ENCODE results near the gene MCM3AP.

MCM3AP gene

GRCh38 chr21:46255166-46255565 is 30.2 kb downstream of the MCM3AP start:
- no peak overlapping the region for H3K4me3 ChIP-seq (ENCODE audit: low read depth, low read length)
- H3K27me3 ChIP-seq (replicated peaks), result no peaks in the 10 kb centered on the region
- no peak for TF ChIP-seq CTCF (IDR thresholded peaks at IDR 0.05; ENCODE audit: low read depth, low read length, missing control alignments)
- H3K27ac ChIP-seq, result no peak overlapping the region
- DNase-seq, result no peak
- H3K36me3 ChIP-seq (replicated peaks), result peaks cover 85% of the 10 kb centered on the region
- in situ Hi-C loops (cut with HindIII; ENCODE audit: low pct_ligation_motif_present, low sequenced_read_pairs), result no loop called here

GRCh38 chr21:46254208-46254975 is 31.0 kb downstream of the MCM3AP start:
- Histone ChIP-seq H3K27me3 (replicated peaks) (no peaks in the 10 kb centered on the region), H3K4me3 (ENCODE audit: low read depth, low read length) (no peak overlapping the region), H3K36me3 (replicated peaks) (peaks cover 80% of the 10 kb centered on the region), H3K27ac (no peak overlapping the region)
- in situ Hi-C loops (cut with HindIII; ENCODE audit: low pct_ligation_motif_present, low sequenced_read_pairs), result no loop called here
- TF ChIP-seq CTCF (IDR thresholded peaks at IDR 0.05; ENCODE audit: low read depth, low read length, missing control alignments), result no peak
- no peak for DNase-seq

- DNase-seq, result no peak
- TF ChIP-seq CTCF (IDR thresholded peaks at IDR 0.05; ENCODE audit: low read depth, low read length, missing control alignments), result no peak
Measured at GRCh38 chr21:46253610-46254124, 31.7 kb downstream of the MCM3AP start.

GRCh38 chr21:46252840-46253239 is 32.6 kb downstream of the MCM3AP start:
- TF ChIP-seq CTCF (IDR thresholded peaks at IDR 0.05; ENCODE audit: low read depth, low read length, missing control alignments), result no peak
- H3K27me3 ChIP-seq (replicated peaks), result no peaks in the 10 kb centered on the region
- DNase-seq, result no peak
- no peak overlapping the region for H3K4me3 ChIP-seq (ENCODE audit: low read depth, low read length)
- in situ Hi-C loops (cut with HindIII; ENCODE audit: low pct_ligation_motif_present, low sequenced_read_pairs), result no loop called here
- H3K27ac ChIP-seq, result no peak overlapping the region
- H3K36me3 ChIP-seq (replicated peaks), result peaks cover 67% of the 10 kb centered on the region

More at GRCh38 chr21:46253610-46254124, 31.7 kb downstream of the MCM3AP start:
- H3K4me3 ChIP-seq (ENCODE audit: low read depth, low read length), result no peak overlapping the region
- no peak overlapping the region for H3K27ac ChIP-seq
- peaks cover 75% of the 10 kb centered on the region for H3K36me3 ChIP-seq (replicated peaks)
- in situ Hi-C loops (cut with HindIII; ENCODE audit: low pct_ligation_motif_present, low sequenced_read_pairs), result no loop called here
- no peaks in the 10 kb centered on the region for H3K27me3 ChIP-seq (replicated peaks)

- no peak for DNase-seq
- TF ChIP-seq CTCF (IDR thresholded peaks at IDR 0.05; ENCODE audit: low read depth, low read length, missing control alignments), result no peak
- Histone ChIP-seq H3K36me3 (replicated peaks) (peaks cover 65% of the 10 kb centered on the region), H3K4me3 (ENCODE audit: low read depth, low read length) (no peak overlapping the region), H3K27ac (no peak overlapping the region), H3K27me3 (replicated peaks) (no peaks in the 10 kb centered on the region)
- in situ Hi-C loops (cut with HindIII; ENCODE audit: low pct_ligation_motif_present, low sequenced_read_pairs), result no loop called here
Measured at GRCh38 chr21:46250146-46250725, 35.2 kb downstream of the MCM3AP start.
